PFSK-1 (cell line): ENCODE results near the gene PET100.

Experiments
- POLR2AphosphoS5 ChIP-seq: IDR thresholded peaks from 2 replicates; pipeline ENCODE4 v1.6.1; 2012; ENCODE audit warnings: low read depth, mild to moderate bottlenecking, control low read depth, low read length, moderate library complexity
- REST ChIP-seq, 2 experiments: IDR thresholded peaks; 2 replicates each; pipeline versions ENCODE4 v1.6.1 to v1.8.0; 2011 to 2012; ENCODE audit warnings: low read depth in 2 of 2, low read length in 2 of 2, control low read depth in 1 of 2, inconsistent platforms in 1 of 2, mild to moderate bottlenecking in 1 of 2, moderate library complexity in 1 of 2; ENCODE audit not compliant: insufficient read depth in 1 of 2
- SIN3A ChIP-seq: IDR thresholded peaks from 2 replicates; pipeline ENCODE4 v1.6.1; 2012; ENCODE audit warnings: mild to moderate bottlenecking, low read length, moderate library complexity, borderline replicate concordance; ENCODE audit not compliant: insufficient read depth

- TF ChIP-seq POLR2AphosphoS5 (no peak), SIN3A (no peak), REST (IDR thresholded peaks at IDR 0.05; ENCODE audit: insufficient read depth in 1 of 2, low read depth in 2 of 2, low read length in 2 of 2) (no peak)
These were observed 3.7 kb upstream of the PET100 start for GRCh38 chr19:7625763-7626372.
